IPS-20b (cell line): ENCODE results near the gene POLA1.

Experiments
- H3K27ac ChIP-seq: one replicate; pipeline ENCODE4 v1.5.1; 2013; ENCODE audit warnings: low read length
- H3K27me3 ChIP-seq: 2 replicates; pipeline ENCODE4 v1.6.1; 2013; ENCODE audit warnings: mild to moderate bottlenecking, low read length, inconsistent platforms; ENCODE audit not compliant: insufficient read depth
- H3K36me3 ChIP-seq: 2 replicates; pipeline ENCODE4 v1.6.1; 2013; ENCODE audit warnings: low read depth, mild to moderate bottlenecking, inconsistent platforms, low read length, moderate library complexity; ENCODE audit not compliant: insufficient read depth
- H3K4me1 ChIP-seq: 2 replicates; pipeline ENCODE4 v1.6.1; 2013; ENCODE audit warnings: mild to moderate bottlenecking, control low read depth, inconsistent platforms, low read length, moderate library complexity; ENCODE audit not compliant: insufficient read depth
- H3K4me3 ChIP-seq: 2 replicates; pipeline ENCODE4 v1.5.1; 2013; ENCODE audit warnings: mild to moderate bottlenecking, low read length, inconsistent platforms
- H3K9ac ChIP-seq: 2 replicates; pipeline ENCODE4 v1.6.1; 2013; ENCODE audit warnings: low read depth, mild to moderate bottlenecking, inconsistent platforms, low read length, moderate library complexity
- H3K9me3 ChIP-seq: 2 replicates; pipeline ENCODE4 v1.6.1; 2013; ENCODE audit warnings: mild to moderate bottlenecking, low read depth, low read length, inconsistent platforms; ENCODE audit not compliant: insufficient read depth

POLA1 gene

DNA sequence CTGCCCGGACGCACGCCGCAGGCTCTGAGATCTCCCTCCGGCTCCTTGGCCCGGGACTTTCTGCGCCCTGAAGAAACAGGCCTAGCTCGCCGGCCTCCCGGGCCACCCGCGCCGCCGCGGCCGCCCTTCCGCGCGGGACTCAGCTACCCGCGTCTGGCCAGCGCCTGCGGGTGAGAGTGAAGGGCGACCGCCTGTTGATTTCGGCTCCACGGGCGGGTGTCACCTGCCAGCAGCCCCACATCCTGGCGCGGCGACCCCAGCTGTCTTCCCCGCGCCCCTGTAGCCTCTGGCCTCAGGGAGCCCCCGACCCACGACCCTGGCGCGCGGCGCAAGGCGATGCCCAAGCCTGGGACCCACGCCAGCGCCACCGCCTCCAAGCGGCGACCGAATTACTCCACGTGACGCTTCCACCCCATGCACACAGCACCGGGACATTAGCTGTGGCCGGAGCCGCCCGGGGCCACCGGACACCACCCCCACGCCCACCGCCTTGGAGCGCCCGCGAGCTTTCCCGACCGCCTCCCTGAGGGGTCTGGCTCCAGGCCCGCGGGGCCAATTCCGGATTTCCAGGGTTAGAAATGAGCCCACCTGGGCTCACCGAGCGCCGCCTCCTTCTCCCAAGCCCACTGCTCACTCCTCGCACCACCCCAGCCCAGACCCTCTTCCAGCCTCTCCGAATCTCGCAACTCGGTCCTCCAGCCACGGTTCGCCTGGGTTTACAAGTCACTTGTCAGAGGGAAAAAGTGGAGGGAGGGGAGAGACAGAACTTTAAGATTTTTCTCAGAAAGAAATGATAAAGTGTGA lies 311.9 kb downstream of the POLA1 start:
- no peak overlapping the region for H3K27ac ChIP-seq
- no peaks in the 10 kb centered on the region; the same call in 1 of the 2 replicates for H3K4me1 ChIP-seq
- no peaks in the 10 kb centered on the region for H3K36me3 ChIP-seq
- H3K9ac ChIP-seq = no peak overlapping the region
- peaks cover 99% of the 10 kb centered on the region for H3K27me3 ChIP-seq
- no peak overlapping the region for H3K4me3 ChIP-seq
- no peaks in the 10 kb centered on the region for H3K9me3 ChIP-seq

GRCh38 chrX:25006586-25007058 lies 312.9 kb downstream of the POLA1 start:
- no peaks in the 10 kb centered on the region for H3K36me3 ChIP-seq
- H3K4me3 ChIP-seq = no peak overlapping the region; the same call in 1 of the 2 replicates
- no peaks in the 10 kb centered on the region; the same call in 1 of the 2 replicates for H3K4me1 ChIP-seq
- no peaks in the 10 kb centered on the region for H3K9me3 ChIP-seq
- no peak overlapping the region for H3K9ac ChIP-seq
- peaks cover 99% of the 10 kb centered on the region for H3K27me3 ChIP-seq
- H3K27ac ChIP-seq = no peak overlapping the region

- no peak overlapping the region for H3K27ac ChIP-seq
- no peaks in the 10 kb centered on the region for H3K36me3 ChIP-seq
- no peaks in the 10 kb centered on the region; the same call in 1 of the 2 replicates for H3K4me1 ChIP-seq
- no peak overlapping the region; the same call in 1 of the 2 replicates for H3K4me3 ChIP-seq
- H3K27me3 ChIP-seq = peaks cover 99% of the 10 kb centered on the region
- no peak overlapping the region for H3K9ac ChIP-seq
- H3K9me3 ChIP-seq = no peaks in the 10 kb centered on the region
Observed at GRCh38 chrX:25007059-25008053, 313.6 kb downstream of the POLA1 start.

GRCh38 chrX:25009407-25009806 lies 315.7 kb downstream of the POLA1 start:
- peaks cover 98% of the 10 kb centered on the region for H3K27me3 ChIP-seq
- no peak overlapping the region for H3K27ac ChIP-seq
- no peaks in the 10 kb centered on the region for H3K36me3 ChIP-seq
- no peak overlapping the region for H3K9ac ChIP-seq
- no peak overlapping the region for H3K4me3 ChIP-seq
- H3K9me3 ChIP-seq = no peaks in the 10 kb centered on the region
- H3K4me1 ChIP-seq = no peaks in the 10 kb centered on the region; the same call in 1 of the 2 replicates

- Histone ChIP-seq H3K27me3 (peaks cover 98% of the 10 kb centered on the region), H3K4me3 (no peak overlapping the region), H3K27ac (no peak overlapping the region), H3K9ac (no peak overlapping the region), H3K36me3 (no peaks in the 10 kb centered on the region), H3K9me3 (no peaks in the 10 kb centered on the region), H3K4me1 (no peaks in the 10 kb centered on the region; the same call in 1 of the 2 replicates)
Observed at GRCh38 chrX:25010784-25011588, 317.3 kb downstream of the POLA1 start.

DNA sequence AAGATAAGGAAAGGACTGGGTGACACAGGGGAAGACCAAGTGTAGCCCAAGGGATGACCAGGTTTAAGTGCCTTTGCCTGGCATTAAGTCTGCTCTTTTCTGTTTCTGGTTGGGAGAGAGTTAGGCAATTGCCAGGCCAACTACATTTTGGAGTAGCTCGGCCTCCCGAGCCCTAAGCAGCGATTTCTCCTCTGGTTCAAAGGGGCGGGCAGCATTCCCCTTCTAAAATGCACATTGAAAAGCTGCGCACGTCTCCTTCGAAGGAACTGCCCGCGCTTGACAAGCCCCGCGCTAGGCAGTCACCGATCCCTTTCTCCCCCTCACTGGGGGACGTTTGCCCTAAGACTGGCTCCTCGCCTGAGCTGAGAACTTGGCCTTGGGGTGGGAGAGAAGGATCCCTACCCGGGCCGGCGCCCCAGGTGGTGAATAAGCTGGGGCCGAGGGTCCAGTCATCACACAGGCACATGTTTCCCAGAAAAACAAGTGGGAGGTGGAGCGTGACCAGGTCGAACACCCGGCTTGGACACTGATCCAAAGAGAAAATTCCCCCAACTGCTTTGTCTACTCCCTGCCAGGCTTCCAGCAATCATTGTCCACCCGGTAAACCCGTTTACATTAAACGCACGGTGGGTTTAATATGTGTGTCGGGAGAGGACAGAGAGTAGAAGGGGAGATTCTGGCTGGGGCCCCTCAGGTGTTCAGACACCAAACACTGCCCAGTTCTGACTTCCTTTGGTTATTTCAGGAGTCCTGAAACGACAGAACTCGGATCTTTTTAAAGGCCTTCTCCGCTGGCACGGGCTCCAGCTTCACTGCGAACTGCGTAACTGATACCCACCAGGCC lies 318.1 kb downstream of the POLA1 start:
- H3K4me1 ChIP-seq = no peaks in the 10 kb centered on the region; the same call in 1 of the 2 replicates
- no peak overlapping the region for H3K27ac ChIP-seq
- peaks cover 98% of the 10 kb centered on the region for H3K27me3 ChIP-seq
- no peak overlapping the region for H3K4me3 ChIP-seq
- H3K36me3 ChIP-seq = no peaks in the 10 kb centered on the region
- H3K9me3 ChIP-seq = no peaks in the 10 kb centered on the region
- no peak overlapping the region for H3K9ac ChIP-seq

- H3K4me1 ChIP-seq = no peaks in the 10 kb centered on the region; the same call in none of the 2 replicates
- no peak overlapping the region for H3K4me3 ChIP-seq
- peaks cover 98% of the 10 kb centered on the region for H3K27me3 ChIP-seq
Observed at GRCh38 chrX:25012433-25012735, 318.7 kb downstream of the POLA1 start.

GRCh38 chrX:25012793-25013631 lies 319.3 kb downstream of the POLA1 start:
- no peak overlapping the region; the same call in 1 of the 2 replicates for H3K4me3 ChIP-seq
- no peak overlapping the region for H3K9ac ChIP-seq
- peaks cover 98% of the 10 kb centered on the region for H3K27me3 ChIP-seq
- H3K4me1 ChIP-seq = no peaks in the 10 kb centered on the region; the same call in 1 of the 2 replicates
- H3K27ac ChIP-seq = no peak overlapping the region
- H3K9me3 ChIP-seq = no peaks in the 10 kb centered on the region
- H3K36me3 ChIP-seq = no peaks in the 10 kb centered on the region

More at GRCh38 chrX:25012433-25012735, 318.7 kb downstream of the POLA1 start:
- H3K27ac ChIP-seq = no peak overlapping the region
- H3K9me3 ChIP-seq = no peaks in the 10 kb centered on the region
- H3K36me3 ChIP-seq = no peaks in the 10 kb centered on the region
- no peak overlapping the region for H3K9ac ChIP-seq

DNA sequence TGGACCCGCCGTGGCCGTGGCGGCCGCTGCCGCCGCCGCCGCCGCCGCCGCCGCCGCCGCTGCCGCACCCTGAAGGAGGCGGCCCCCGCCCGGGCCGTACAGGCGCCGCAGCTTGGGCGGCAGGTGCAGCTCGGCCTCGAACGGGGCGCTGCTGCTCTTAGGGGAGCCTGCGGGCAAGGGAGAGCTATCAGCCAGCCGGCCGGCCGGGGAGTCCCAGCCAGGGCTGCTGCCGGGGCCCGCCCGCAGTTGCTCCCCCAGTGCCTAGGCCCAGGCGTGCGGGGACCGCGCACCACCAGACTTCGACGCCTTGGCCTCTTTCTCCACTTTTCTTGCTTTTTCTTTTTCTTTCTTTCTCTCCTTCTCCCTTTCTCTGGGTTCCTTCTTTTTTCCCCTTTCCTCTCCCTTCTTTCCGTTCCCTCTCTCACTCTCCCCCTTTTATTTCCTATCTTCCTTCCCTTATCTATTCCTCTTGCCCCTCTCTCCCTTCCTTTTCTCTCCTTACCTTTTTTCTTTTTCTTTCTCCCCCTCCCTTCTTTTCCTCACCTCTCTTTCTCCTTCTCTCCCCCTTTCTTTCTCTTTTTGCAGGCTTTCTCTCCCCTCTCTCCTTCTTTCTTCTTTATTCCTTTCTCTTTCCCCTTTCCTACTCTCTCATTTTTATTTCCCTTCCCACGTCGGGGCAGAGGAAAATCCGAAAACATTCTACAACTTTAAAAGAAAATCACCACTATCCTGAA lies 320.1 kb downstream of the POLA1 start:
- H3K9ac ChIP-seq = no peak overlapping the region
- no peaks in the 10 kb centered on the region for H3K9me3 ChIP-seq
- peaks cover 98% of the 10 kb centered on the region for H3K27me3 ChIP-seq
- no peak overlapping the region for H3K27ac ChIP-seq
- no peaks in the 10 kb centered on the region for H3K36me3 ChIP-seq
- H3K4me3 ChIP-seq = no peak overlapping the region
- no peaks in the 10 kb centered on the region; the same call in 1 of the 2 replicates for H3K4me1 ChIP-seq
